ENCODE data around the gene ALK. TPM values are rescaled to one million over a fixed set of nuclear protein-coding genes. Genes with fewer than 3 reads are reported as not detected.

ALK gene
- total and polyA plus RNA-seq, 10 of the 15 experiments (the other 5 are each of a cell fraction or from before 2014, with no cell fraction given): 0.11 TPM; not detected in 9

DNA sequence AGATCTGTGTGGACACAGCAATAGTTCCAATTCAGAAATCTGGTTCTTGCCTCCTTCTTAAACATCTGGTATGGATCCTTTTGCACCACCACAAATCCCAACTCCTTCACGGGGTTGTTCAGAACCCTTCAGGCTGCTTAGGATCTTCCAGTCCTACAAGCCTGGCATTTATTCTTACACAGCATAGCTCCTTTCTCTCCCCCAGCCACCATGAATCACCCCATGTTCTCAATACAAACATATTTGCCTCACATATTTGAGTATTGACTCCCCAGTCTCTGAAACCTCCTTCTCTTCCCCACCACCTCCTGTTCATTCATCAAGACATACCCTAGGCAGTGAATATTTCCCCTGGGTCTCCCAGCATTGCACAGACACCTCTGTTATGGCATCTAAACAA is 155.2 kb downstream of the ALK start:
- WGBS (ENCODE audit: insufficient coverage, insufficient replicate concordance, low lambda C conversion rate, missing lambda C conversion rate): 21% methylated on average over 1 of the region's 1 CpG
- TF ChIP-seq POU2F2 (IDR thresholded peaks at IDR 0.05; ENCODE audit: borderline replicate concordance, low read depth, low read length) (no peak), BRCA1 (IDR thresholded peaks at IDR 0.05; ENCODE audit: low read depth, low read length) (no peak), ZNF384 (IDR thresholded peaks at IDR 0.05; ENCODE audit: borderline replicate concordance, low read depth, low read length) (no peak), CREB1 (IDR thresholded peaks at IDR 0.05; ENCODE audit: low read depth) (no peak), BCL11A (IDR thresholded peaks at IDR 0.05; ENCODE audit: low read depth, low read length) (no peak), SUPT20H (IDR thresholded peaks at IDR 0.05; ENCODE audit: borderline replicate concordance, control insufficient read depth, low read depth, low read length) (no peak)
- TF ChIP-seq, protein P1, sequence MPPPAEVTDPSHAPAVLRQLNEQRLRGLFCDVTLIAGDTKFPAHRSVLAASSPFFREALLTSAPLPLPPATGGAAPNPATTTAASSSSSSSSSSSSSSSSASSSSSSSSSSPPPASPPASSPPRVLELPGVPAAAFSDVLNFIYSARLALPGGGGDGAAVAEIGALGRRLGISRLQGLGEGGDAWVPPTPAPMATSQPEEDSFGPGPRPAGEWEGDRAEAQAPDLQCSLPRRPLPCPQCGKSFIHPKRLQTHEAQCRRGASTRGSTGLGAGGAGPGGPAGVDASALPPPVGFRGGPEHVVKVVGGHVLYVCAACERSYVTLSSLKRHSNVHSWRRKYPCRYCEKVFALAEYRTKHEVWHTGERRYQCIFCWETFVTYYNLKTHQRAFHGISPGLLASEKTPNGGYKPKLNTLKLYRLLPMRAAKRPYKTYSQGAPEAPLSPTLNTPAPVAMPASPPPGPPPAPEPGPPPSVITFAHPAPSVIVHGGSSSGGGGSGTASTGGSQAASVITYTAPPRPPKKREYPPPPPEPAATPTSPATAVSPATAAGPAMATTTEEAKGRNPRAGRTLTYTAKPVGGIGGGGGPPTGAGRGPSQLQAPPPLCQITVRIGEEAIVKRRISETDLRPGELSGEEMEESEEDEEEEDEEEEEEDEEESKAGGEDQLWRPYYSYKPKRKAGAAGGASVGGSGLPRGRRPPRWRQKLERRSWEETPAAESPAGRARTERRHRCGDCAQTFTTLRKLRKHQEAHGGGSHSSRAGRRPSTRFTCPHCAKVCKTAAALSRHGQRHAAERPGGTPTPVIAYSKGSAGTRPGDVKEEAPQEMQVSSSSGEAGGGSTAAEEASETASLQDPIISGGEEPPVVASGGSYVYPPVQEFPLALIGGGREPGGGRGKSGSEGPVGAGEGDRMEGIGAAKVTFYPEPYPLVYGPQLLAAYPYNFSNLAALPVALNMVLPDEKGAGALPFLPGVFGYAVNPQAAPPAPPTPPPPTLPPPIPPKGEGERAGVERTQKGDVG (CRISPR knock-in tag; IDR thresholded peaks at IDR 0.05): no peak
- intact Hi-C loops (cut with micrococcal nuclease; ENCODE audit: unreplicated experiment): no loop called here
- ChIA-PET RAD21 (ENCODE audit: unreplicated experiment) (no interaction called here), CTCF (interaction anchor here (1.5 kb wide), 1 partner anchor 457 kb away, joined by 3 read pairs; no protein-coding TSS in a partner anchor), POLR2A (no interaction called here), SMC1A (ENCODE audit: uncharacterized antibody, unreplicated experiment) (no interaction called here)
- no TSS peak for BruUV-seq (replicated peaks)
- FAIRE-seq (no peak), DNase-seq (ENCODE audit: low read depth, low spot score) (no peak), ATAC-seq (no peak)
- no peak overlapping the region for H3K4me2 ChIP-seq (ENCODE audit: control insufficient read depth, insufficient read depth)
- no peaks in the 10 kb centered on the region for H3K79me2 ChIP-seq (ENCODE audit: control insufficient read depth, insufficient read depth, low read length)
- H3K9ac ChIP-seq (ENCODE audit: control insufficient read depth, insufficient read depth, low read length): no peak overlapping the region
- H2AFZ ChIP-seq (ENCODE audit: control insufficient read depth, low read depth, low read length): no peak overlapping the region
- no peak overlapping the region for H3K4me3 ChIP-seq
- H3K4me1 ChIP-seq (ENCODE audit: control insufficient read depth, insufficient read depth, low read length): no peaks in the 10 kb centered on the region
- no peaks in the 10 kb centered on the region for H4K20me1 ChIP-seq (ENCODE audit: control insufficient read depth, insufficient read depth)
- H3K27me3 ChIP-seq (replicated peaks in 1 of 2; ENCODE audit: control insufficient read depth in 2 of 2, insufficient read depth in 2 of 2, low read length in 1 of 2): no peaks in the 10 kb centered on the region
- H3K27ac ChIP-seq (ENCODE audit: control insufficient read depth, insufficient read depth): no peak overlapping the region
- H3K9me3 ChIP-seq (replicated peaks; ENCODE audit: control insufficient read depth, insufficient read depth, low read length): no peaks in the 10 kb centered on the region
- H3K36me3 ChIP-seq (ENCODE audit: control insufficient read depth in 2 of 2, insufficient read depth in 2 of 2, low read length in 1 of 2): no peaks in the 10 kb centered on the region
- in situ Hi-C loops (cut with MboI): no loop called here

All from GM12878 (cell line).